Activated CD8-positive, alpha-beta memory T cell treated with anti-CD3 and anti-CD28 coated beads for 4 hours (primary cell): ENCODE data around the gene ZFYVE21.

Experiments
- DNase-seq, 2 donors: peaks; one replicate each; pipeline ENCODE4 v3.0.0-alpha.2; 2020; ENCODE audit warnings: low read depth in 2 of 2

ZFYVE21 gene

DNA sequence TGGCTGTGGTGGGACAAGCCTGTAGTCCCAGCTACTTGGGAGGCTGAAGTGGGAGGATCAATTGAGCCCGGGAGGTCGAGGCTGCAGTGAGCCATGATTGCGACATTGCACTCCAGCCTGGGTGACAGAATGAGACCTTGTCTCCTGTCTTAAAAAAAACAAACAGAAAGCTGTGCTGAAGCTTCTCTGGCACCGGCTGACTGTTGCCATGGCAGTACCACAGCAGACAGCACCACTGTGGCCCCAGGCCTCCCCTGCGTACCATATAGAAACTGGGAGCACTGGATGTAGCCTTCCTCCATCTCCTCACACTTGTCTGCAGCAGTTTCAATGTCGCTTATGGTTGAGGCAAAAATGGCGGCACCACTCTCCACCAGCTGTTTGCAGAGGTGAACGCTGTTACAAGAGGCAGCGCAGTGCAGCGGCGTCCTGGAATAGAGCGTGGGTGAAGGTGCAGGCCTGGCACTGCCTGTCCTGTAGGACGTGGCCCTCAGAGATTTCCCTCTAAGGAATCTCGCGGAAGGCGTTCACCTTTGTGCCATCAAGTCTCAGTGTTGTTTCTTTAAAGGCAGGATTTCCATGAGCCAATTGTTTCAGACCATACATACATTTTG, 21.9 kb downstream of the ZFYVE21 start:
- DNase-seq = no peak

GRCh38 chr14:103738166-103738565, 22.6 kb downstream of the ZFYVE21 start:
- DNase-seq = no peak

DNA sequence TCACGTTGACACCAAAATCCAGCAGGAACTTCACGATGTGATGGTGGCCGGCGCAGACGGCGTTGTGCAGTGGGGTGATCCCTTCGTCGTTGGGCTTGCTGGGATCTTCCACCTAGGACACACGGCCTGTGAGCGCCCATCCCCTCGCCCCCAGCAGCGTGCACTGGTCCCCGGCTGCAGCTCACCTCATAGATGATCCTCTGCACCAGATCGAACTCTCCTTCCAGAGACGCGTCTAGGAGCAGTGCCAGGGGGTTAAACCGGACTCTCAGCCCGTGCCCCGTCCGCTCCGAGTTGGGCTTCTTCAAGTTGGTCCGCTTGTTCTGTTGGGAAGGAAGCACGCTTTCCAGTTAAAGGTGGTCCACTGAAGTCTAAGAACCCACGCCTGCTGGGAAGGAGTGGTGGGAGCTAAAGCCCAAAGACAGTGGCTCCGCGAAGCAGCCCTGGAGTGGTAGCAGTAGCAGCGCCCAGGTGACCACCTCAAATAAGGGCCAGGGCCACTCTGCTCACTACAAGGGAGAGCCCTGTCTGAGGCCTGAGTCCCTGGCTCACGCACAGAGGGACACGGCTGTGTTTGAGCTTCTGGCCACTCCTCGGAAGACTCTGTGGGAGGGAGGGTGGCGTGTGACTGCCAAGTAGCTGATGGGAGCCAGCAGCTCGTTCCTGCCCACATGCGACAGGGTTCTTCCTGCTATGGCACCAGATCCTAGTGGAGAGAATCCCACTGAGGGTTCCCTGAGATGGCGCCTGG, 23.3 kb downstream of the ZFYVE21 start:
- no peak for DNase-seq

- DNase-seq = no peak
Measured at GRCh38 chr14:103739466-103739792, 23.8 kb downstream of the ZFYVE21 start.

GRCh38 chr14:103739793-103740501, 24.3 kb downstream of the ZFYVE21 start:
- DNase-seq = no peak

DNA sequence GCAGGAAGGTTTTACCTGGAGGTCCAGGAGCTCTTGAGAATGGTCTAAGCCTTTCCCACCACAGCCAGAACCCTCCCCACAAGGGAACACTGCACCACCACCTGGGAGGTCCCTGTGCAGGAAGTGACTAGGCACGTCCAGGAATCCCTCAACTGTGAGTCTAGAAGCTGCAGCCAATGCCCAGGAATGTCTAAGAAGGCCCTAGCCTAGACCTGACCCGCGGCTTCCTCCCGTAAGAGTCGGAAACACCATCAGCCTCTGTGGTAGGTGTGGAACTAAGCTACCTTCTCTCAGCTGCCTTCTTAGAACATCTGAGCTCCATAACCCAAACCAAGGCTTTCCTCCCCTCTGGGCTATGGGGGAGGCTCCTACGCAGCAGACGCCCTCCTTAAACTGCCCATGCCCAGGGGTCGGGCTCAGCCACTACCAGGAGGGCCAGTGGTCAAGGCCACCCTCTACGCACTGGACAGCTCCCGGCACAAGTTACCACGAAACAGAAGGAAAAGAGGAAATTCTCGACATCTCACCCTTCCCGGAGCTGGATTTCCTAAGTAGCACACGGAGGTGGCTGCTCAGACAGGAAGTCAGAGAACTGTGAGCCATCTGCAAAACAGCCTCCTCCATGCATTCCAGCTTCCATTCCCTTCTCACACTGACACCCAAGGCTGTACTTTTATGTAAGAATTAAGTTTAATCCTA, 25.5 kb downstream of the ZFYVE21 start:
- DNase-seq = no peak

DNA sequence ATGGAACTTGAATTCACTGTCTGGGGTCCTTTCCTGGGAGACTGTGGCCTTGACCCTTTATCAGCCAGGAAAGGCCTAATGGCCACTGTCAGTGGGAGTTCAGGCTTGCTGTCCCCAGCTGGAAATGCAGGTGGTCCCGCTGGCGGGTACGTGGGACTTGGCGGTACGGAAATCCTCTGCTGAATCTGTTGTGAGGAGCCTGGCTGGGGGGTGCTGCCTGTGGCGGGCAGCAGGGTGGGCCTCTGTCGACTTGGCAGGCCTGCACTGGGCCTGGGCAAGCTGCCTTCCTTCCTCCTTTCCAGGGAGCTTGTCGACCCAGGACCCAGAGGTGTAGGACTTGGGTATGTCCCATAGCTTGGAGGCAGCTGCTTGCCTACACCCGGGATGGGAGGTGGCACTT, 26.3 kb downstream of the ZFYVE21 start:
- DNase-seq = no peak

DNA sequence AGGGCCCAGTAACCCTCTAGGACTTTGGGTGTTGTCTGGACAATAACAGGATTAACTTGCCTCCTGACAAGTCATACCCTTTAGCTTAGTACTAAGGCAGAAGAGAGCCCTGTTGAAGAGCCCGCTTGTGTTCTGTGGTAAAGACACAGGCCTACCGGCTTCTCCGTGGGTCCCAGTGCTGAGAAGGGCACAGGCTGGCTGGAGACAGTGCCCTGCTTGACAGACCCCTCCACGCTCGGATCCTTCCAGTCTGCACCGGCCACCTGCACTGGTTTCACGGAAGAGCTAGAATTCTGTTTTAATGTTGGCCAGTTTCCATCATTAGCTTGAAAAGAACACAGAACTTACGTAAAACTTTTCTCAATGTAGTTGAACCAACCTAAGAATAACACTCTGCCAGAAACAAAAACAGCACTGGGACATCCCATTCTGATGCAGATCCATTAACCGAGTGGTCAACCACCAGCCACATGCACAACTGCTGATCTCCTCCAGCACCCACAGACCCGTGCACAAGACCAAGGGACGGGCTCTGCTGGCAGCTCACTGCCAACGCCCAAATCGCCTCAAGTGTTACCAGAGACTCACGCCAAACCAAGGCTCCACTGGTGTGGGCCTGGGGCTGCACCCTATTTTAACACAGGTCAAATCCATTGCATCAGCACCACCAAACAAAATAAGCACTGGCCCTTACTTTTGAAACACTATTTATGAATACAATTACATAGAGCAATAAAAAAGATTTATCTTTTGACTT, 27.1 kb downstream of the ZFYVE21 start:
- no peak for DNase-seq

GRCh38 chr14:103743691-103744090, 28.1 kb downstream of the ZFYVE21 start:
- no peak for DNase-seq

DNA sequence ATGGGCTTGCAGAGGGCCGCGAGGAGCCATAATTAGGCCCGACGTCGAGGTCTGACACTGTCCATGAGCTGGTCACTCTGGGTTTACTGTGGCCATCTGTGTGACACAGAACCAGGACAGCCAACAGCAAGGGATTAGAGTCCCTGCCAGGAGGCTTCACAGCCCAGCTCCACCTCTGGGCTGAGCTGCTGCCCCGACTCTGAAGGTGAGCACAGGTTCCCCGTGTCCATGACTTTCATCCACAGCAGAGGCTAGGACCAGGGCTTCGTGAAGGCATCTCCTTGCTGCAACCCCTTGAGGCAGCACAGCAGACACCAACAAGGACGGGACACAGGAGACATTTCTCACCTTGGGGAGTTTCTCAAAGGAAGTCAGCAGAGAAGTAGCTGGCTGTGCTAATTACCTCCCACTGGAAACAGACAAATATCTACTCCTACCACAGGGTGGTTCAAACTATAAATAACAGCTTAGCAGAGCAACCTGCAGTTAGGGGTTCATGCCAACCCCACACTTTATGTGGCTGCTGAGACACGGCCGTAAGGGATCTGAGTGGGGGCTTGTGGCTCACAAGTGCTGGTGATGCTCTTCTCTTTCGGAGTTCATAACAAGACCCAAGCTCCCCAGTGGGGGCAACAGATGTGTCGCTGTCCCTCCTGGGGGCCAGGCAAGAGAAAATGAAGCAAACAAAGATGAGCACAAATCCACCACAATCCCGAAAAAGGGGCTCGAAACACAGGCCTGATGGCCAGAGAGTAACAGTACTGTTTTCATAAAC, 29.2 kb downstream of the ZFYVE21 start:
- DNase-seq = no peak

DNA sequence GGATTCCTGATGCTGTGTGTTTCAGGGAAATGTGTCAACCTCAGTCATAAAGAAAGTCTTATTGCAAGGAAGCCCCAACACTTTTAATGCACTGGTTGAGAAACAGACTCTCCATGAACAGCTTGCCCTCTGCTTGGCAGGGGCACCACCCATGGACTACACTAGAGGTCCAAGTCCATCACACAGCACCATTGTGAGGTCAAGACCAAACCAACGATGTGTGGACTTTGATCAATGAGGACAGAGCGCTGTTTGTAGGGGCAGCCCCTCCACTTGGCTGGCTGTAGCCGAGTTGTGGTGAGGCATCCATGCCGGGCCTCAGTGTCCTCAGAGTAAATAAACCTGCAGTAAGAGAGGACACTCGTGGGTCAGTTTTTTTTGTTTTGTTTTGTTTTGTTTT, 29.8 kb downstream of the ZFYVE21 start:
- DNase-seq = no peak

GRCh38 chr14:103746701-103747100, 31.1 kb downstream of the ZFYVE21 start:
- DNase-seq = no peak

GRCh38 chr14:103748534-103748857, 32.9 kb downstream of the ZFYVE21 start:
- peak in 1 of 2 donors; percentile 7 for DNase-seq

- no peak for DNase-seq
Measured at GRCh38 chr14:103749452-103749851, 33.8 kb downstream of the ZFYVE21 start.

- DNase-seq = no peak
Measured at GRCh38 chr14:103749860-103750259, 34.2 kb downstream of the ZFYVE21 start.

GRCh38 chr14:103753774-103754173, 38.2 kb downstream of the ZFYVE21 start:
- DNase-seq = no peak

GRCh38 chr14:103755060-103755459, 39.5 kb downstream of the ZFYVE21 start:
- no peak for DNase-seq

GRCh38 chr14:103758059-103758776, 42.6 kb downstream of the ZFYVE21 start:
- no peak for DNase-seq

- no peak for DNase-seq
Measured at GRCh38 chr14:103762036-103762435, 46.4 kb downstream of the ZFYVE21 start.

DNA sequence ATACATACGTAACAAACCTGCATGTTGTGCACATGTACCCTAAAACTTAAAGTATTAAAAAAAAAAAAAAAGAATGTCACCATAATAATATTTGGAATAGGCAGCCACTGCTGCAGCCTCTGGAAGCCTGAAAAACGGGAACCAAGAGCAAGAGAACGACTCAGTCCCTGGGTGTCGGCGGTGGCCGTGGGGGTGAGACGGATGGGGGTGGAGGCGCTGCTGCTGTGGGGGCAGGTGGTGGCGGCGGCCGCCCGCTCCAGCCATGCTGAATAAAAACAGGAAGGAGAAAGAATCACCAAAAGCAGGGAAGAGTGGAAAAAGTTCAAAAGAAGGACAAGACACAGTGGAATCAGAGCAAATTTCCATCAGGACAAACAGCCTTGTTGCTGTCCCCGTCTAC, 46.9 kb downstream of the ZFYVE21 start:
- DNase-seq = no peak
